Esophagus muscularis mucosa (tissue), 3 donors: ENCODE measurements around the gene PRR23E.

Experiments
- EP300 ChIP-seq: sonication (generic); formaldehyde crosslinking; IDR thresholded peaks from one replicate; pipeline ENCODE4 v1.6.1; 2017; ENCODE audit warnings: antibody characterized with exemption
- TF ChIP-seq, protein P1 (sequence below), 3 experiments: fragments of 200-600 bp in 2 of 3; fragments of 450-650 bp in 1 of 3; sonication (generic) in 2 of 3; IDR thresholded peaks; one replicate each; pipeline ENCODE4 v1.5.1; 2017 to 2019; ENCODE audit warnings: antibody characterized with exemption in 3 of 3, mild to moderate bottlenecking in 2 of 3, moderate library complexity in 1 of 3

DNA sequence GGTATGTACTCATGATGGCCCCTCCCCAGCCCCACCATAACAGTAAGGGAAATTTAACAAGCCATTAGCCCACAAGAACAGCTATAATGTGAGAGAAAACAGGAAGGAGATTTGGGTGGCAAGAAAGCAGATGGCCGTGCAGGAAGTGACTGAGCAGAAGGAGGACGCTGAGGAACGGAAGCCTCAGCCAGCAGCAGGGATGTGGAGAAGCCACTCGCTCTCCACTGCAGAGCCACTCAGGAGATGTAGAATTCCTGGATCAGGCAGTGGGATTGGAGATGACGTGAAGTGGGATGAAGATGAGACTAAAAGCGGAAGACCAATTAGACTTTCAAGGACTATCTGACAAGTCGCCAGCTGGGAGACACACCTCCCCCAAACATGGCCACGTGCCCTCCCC lies 31.2 kb downstream of the PRR23E start:
- TF ChIP-seq, protein P1, sequence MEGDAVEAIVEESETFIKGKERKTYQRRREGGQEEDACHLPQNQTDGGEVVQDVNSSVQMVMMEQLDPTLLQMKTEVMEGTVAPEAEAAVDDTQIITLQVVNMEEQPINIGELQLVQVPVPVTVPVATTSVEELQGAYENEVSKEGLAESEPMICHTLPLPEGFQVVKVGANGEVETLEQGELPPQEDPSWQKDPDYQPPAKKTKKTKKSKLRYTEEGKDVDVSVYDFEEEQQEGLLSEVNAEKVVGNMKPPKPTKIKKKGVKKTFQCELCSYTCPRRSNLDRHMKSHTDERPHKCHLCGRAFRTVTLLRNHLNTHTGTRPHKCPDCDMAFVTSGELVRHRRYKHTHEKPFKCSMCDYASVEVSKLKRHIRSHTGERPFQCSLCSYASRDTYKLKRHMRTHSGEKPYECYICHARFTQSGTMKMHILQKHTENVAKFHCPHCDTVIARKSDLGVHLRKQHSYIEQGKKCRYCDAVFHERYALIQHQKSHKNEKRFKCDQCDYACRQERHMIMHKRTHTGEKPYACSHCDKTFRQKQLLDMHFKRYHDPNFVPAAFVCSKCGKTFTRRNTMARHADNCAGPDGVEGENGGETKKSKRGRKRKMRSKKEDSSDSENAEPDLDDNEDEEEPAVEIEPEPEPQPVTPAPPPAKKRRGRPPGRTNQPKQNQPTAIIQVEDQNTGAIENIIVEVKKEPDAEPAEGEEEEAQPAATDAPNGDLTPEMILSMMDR (IDR thresholded peaks at IDR 0.05): no peak
- no peak for TF ChIP-seq EP300
